Measurements from ENCODE around the gene NYAP2.

NYAP2 gene

GRCh38 chr2:225399504-225399903 is at the start of gene NYAP2:
Gene NYAP2 (plus strand): TSS chr2:225399710. CDS start chr2:225408881, 9,171 bp downstream.
- FAIRE-seq: no peak

GRCh38 chr2:225353579-225354085 is 45.9 kb upstream of the NYAP2 start:
- no peak for FAIRE-seq

- no peak for FAIRE-seq
Measured at GRCh38 chr2:225354281-225354774, 45.2 kb upstream of the NYAP2 start.

GRCh38 chr2:225355788-225356187 is 43.7 kb upstream of the NYAP2 start:
- FAIRE-seq: no peak

GRCh38 chr2:225366731-225367130 is 32.8 kb upstream of the NYAP2 start:
- FAIRE-seq: no peak

- no peak for FAIRE-seq
Measured at GRCh38 chr2:225367482-225367881, 32.0 kb upstream of the NYAP2 start.

GRCh38 chr2:225378984-225379383 is 20.5 kb upstream of the NYAP2 start:
- FAIRE-seq: no peak

GRCh38 chr2:225379856-225380255 is 19.7 kb upstream of the NYAP2 start:
- no peak for FAIRE-seq

GRCh38 chr2:225381609-225382008 is 17.9 kb upstream of the NYAP2 start:
- no peak for FAIRE-seq

GRCh38 chr2:225398372-225398771 is 1.1 kb upstream of the NYAP2 start:
- FAIRE-seq: no peak

- no peak for FAIRE-seq
Measured at GRCh38 chr2:225400060-225400511, 576 bp downstream of the NYAP2 start.

- no peak for FAIRE-seq
Measured at GRCh38 chr2:225400546-225401400, 1.3 kb downstream of the NYAP2 start.

GRCh38 chr2:225402210-225402776 is 2.8 kb downstream of the NYAP2 start:
- FAIRE-seq: no peak

- FAIRE-seq: no peak
Measured at GRCh38 chr2:225411452-225411851, 11.9 kb downstream of the NYAP2 start.

GRCh38 chr2:225413786-225414185 is 14.3 kb downstream of the NYAP2 start:
- no peak for FAIRE-seq

GRCh38 chr2:225414902-225415301 is 15.4 kb downstream of the NYAP2 start:
- FAIRE-seq: no peak

GRCh38 chr2:225415341-225415740 is 15.8 kb downstream of the NYAP2 start:
- no peak for FAIRE-seq

GRCh38 chr2:225415792-225416191 is 16.3 kb downstream of the NYAP2 start:
- no peak for FAIRE-seq

- no peak for FAIRE-seq
Measured at GRCh38 chr2:225416616-225417367, 17.3 kb downstream of the NYAP2 start.

- FAIRE-seq: no peak
Measured at GRCh38 chr2:225419033-225419432, 19.5 kb downstream of the NYAP2 start.

- no peak for FAIRE-seq
Measured at GRCh38 chr2:225422145-225422544, 22.6 kb downstream of the NYAP2 start.

GRCh38 chr2:225425284-225425683 is 25.8 kb downstream of the NYAP2 start:
- no peak for FAIRE-seq

GRCh38 chr2:225428360-225428759 is 28.9 kb downstream of the NYAP2 start:
- no peak for FAIRE-seq
